ENCODE measurements around the gene YY2.

- TF ChIP-seq POLR2A (IDR thresholded peaks at IDR 0.05; ENCODE audit: low read length) (no peak), CTCF (IDR thresholded peaks at IDR 0.05) (no peak)
Measured at GRCh38 chrX:21845096-21845495, 10.7 kb upstream of the YY2 start.
